HepG2 (cell line): ENCODE results near the gene FZD4. TPM values are rescaled to one million over a fixed set of nuclear protein-coding genes. Genes with fewer than 3 reads are reported as not detected.

ENCODE experiments used
- ARNT2 ChIP-seq: sonication (generic); formaldehyde crosslinking; IDR thresholded peaks from 2 replicates; pipeline ENCODE4 v1.8.0; 2022; ENCODE audit warnings: mild to moderate bottlenecking, low read depth, missing genetic modification reagents, moderate library complexity
- EED ChIP-seq: sonication (generic); formaldehyde crosslinking; IDR thresholded peaks from 2 replicates; pipeline ENCODE4 v1.5.0; 2020; ENCODE audit warnings: mild to moderate bottlenecking, missing genetic modification reagents
- HOXA3 ChIP-seq: sonication (generic); formaldehyde crosslinking; IDR thresholded peaks from 2 replicates; pipeline ENCODE4 v1.5.0; 2020; ENCODE audit warnings: missing genetic modification reagents
- IRX3 ChIP-seq: sonication (generic); formaldehyde crosslinking; IDR thresholded peaks from 2 replicates; pipeline ENCODE4 v1.8.1; 2023; ENCODE audit warnings: mild to moderate bottlenecking, low read depth, missing genetic modification reagents, borderline replicate concordance
- MBNL3 ChIP-seq: fragments of 250-450 bp; sonication (Bioruptor Pico); conservative IDR thresholded peaks from 2 replicates; pipeline ENCODE4 v1.8.0; 2022; ENCODE audit warnings: mild to moderate bottlenecking, inconsistent platforms
- NR2F2 ChIP-seq: IDR thresholded peaks from 2 replicates; pipeline ENCODE4 v1.6.1; 2012; ENCODE audit warnings: low read depth, inconsistent platforms, borderline replicate concordance
- ONECUT2 ChIP-seq: sonication (generic); formaldehyde crosslinking; IDR thresholded peaks from 2 replicates; pipeline ENCODE4 v1.4.0; 2020; ENCODE audit warnings: missing genetic modification reagents
- PHB2 ChIP-seq: fragments of 450-650 bp; IDR thresholded peaks from 2 replicates; pipeline ENCODE4 v1.6.1; 2018; ENCODE audit not compliant: partially characterized antibody
- RAD51 ChIP-seq: fragments of 450-650 bp; IDR thresholded peaks from 2 replicates; pipeline ENCODE4 v1.6.1; 2016; ENCODE audit warnings: borderline replicate concordance
- SMYD3 ChIP-seq: sonication (generic); formaldehyde crosslinking; IDR thresholded peaks from 2 replicates; pipeline ENCODE4 v1.8.1; 2023; ENCODE audit warnings: mild to moderate bottlenecking, missing genetic modification reagents
- SNRNP70 ChIP-seq: fragments of 200-400 bp; formaldehyde crosslinking; IDR thresholded peaks from 2 replicates; pipeline ENCODE4 v1.6.1; 2017; ENCODE audit warnings: mild to moderate bottlenecking, low read depth, low read length, moderate library complexity
- TFE3 ChIP-seq: IDR thresholded peaks from 2 replicates; pipeline ENCODE4 v1.6.1; 2016
- USF2 ChIP-seq, 2 experiments: sonication (generic) in 1 of 2; formaldehyde crosslinking in 1 of 2; IDR thresholded peaks; 2 replicates each; pipeline versions ENCODE4 v1.5.1 to v1.6.1; 2011 to 2020; ENCODE audit warnings: borderline replicate concordance in 1 of 2, low read depth in 1 of 2, low read length in 1 of 2, mild to moderate bottlenecking in 1 of 2, missing genetic modification reagents in 1 of 2, moderate library complexity in 1 of 2
- XBP1 ChIP-seq: sonication (generic); formaldehyde crosslinking; IDR thresholded peaks from 2 replicates; pipeline ENCODE4 v1.5.0; 2020; ENCODE audit warnings: missing genetic modification reagents
- ZMYM4 ChIP-seq: sonication (generic); formaldehyde crosslinking; IDR thresholded peaks from 2 replicates; pipeline ENCODE4 v1.8.1; 2023; ENCODE audit warnings: mild to moderate bottlenecking, missing genetic modification reagents
- ZNF136 ChIP-seq: sonication (generic); formaldehyde crosslinking; IDR thresholded peaks from 2 replicates; pipeline ENCODE4 v1.8.1; 2022; ENCODE audit warnings: low read depth, mild to moderate bottlenecking, moderate library complexity, missing genetic modification reagents
- ZNF30 ChIP-seq: sonication (generic); formaldehyde crosslinking; IDR thresholded peaks from 2 replicates; pipeline ENCODE4 v1.5.0; 2020; ENCODE audit warnings: mild to moderate bottlenecking, missing genetic modification reagents
- ZNF446 ChIP-seq: sonication (generic); formaldehyde crosslinking; IDR thresholded peaks from 2 replicates; pipeline ENCODE4 v1.5.0; 2020; ENCODE audit warnings: mild to moderate bottlenecking, missing genetic modification reagents
- ZNF547 ChIP-seq: sonication (generic); formaldehyde crosslinking; IDR thresholded peaks from 2 replicates; pipeline ENCODE4 v1.5.1; 2020; ENCODE audit warnings: mild to moderate bottlenecking, missing genetic modification reagents
- ZNF772 ChIP-seq: sonication (generic); formaldehyde crosslinking; IDR thresholded peaks from 2 replicates; pipeline ENCODE4 v1.5.0; 2020; ENCODE audit warnings: mild to moderate bottlenecking, missing genetic modification reagents
- polyA plus RNA-seq, 8 experiments: library from polyadenylated mRNA; depleted of rRNA in 3 of 8; stranded (reverse) in 7 of 8; unstranded in 1 of 8; fragments of >200 nt; fragmentation: Illumina TruSeq in 4 of 8; extraction: Trizol in 4 of 8; gene quantifications; 2 replicates each; pipeline versions ENCODE4 v1.2.1 to v1.2.3, GENCODE V29; 2011 to 2016; ENCODE audit warnings: low read depth in 4 of 8, missing spikeins in 1 of 8, mixed read lengths in 1 of 8; ENCODE audit not compliant: insufficient read depth in 1 of 8
- total RNA-seq, 5 experiments: library from RNA; depleted of rRNA; stranded (reverse); fragments of >200 nt; fragmentation: Illumina TruSeq; extraction: Trizol; gene quantifications; 2 replicates each; pipeline ENCODE4 v1.2.3, GENCODE V29; 2016; ENCODE audit warnings: low read depth in 1 of 5
- TF ChIP-seq, protein P1 (sequence below): sonication (generic); formaldehyde crosslinking; IDR thresholded peaks from 2 replicates; pipeline ENCODE4 v1.9.0; 2021; ENCODE audit warnings: missing genetic modification reagents, borderline replicate concordance
- TF ChIP-seq, protein P2 (sequence below): IDR thresholded peaks from 2 replicates; pipeline ENCODE4 v1.6.1; 2016; ENCODE audit warnings: missing compliant biosample characterization, missing genetic modification reagents, borderline replicate concordance

Gene FZD4
- total and polyA plus RNA-seq, 2 of the 13 experiments (the other 11 are each of a cell fraction or from before 2014, with no cell fraction given), result 46.5 to 70.4 TPM

GRCh38 chr11:86954269-86955110, 705 bp downstream of the FZD4 start (continued):
- TF ChIP-seq USF2 (IDR thresholded peaks at IDR 0.05; ENCODE audit: low read depth, low read length) (no peak), USF2 (CRISPR knock-in tag; IDR thresholded peaks at IDR 0.05; ENCODE audit: borderline replicate concordance) (no peak), IRX3 (0 out of 2 replicates have a peak, but pooled peaks have one; percentile 35), ZMYM4 (CRISPR knock-in tag) (no peak), MBNL3 (no peak), ONECUT2 (no peak; the same call in 1 of the 2 replicates), ARNT2 (CRISPR knock-in tag) (no peak; the same call in 1 of the 2 replicates), ZNF547 (CRISPR knock-in tag) (no peak), ZNF772 (no peak), RAD51 (no peak), ZNF30 (CRISPR knock-in tag) (0 out of 2 replicates have a peak, but pooled peaks have one; percentile 36), EED (CRISPR knock-in tag) (peak; percentile 35; the same call in 1 of the 2 replicates), XBP1 (CRISPR knock-in tag) (0 out of 2 replicates have a peak, but pooled peaks have one; percentile 23), ZNF136 (CRISPR knock-in tag) (no peak), ZNF446 (CRISPR knock-in tag) (no peak), PHB2 (no peak), HOXA3 (peak; percentile 29; the same call in 1 of the 2 replicates), TFE3 (CRISPR knock-in tag) (no peak), SNRNP70 (no peak), SMYD3 (CRISPR knock-in tag) (no peak), NR2F2 (no peak)
- TF ChIP-seq, protein P1, sequence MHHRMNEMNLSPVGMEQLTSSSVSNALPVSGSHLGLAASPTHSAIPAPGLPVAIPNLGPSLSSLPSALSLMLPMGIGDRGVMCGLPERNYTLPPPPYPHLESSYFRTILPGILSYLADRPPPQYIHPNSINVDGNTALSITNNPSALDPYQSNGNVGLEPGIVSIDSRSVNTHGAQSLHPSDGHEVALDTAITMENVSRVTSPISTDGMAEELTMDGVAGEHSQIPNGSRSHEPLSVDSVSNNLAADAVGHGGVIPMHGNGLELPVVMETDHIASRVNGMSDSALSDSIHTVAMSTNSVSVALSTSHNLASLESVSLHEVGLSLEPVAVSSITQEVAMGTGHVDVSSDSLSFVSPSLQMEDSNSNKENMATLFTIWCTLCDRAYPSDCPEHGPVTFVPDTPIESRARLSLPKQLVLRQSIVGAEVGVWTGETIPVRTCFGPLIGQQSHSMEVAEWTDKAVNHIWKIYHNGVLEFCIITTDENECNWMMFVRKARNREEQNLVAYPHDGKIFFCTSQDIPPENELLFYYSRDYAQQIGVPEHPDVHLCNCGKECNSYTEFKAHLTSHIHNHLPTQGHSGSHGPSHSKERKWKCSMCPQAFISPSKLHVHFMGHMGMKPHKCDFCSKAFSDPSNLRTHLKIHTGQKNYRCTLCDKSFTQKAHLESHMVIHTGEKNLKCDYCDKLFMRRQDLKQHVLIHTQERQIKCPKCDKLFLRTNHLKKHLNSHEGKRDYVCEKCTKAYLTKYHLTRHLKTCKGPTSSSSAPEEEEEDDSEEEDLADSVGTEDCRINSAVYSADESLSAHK, result no peak
- TF ChIP-seq, protein P2, sequence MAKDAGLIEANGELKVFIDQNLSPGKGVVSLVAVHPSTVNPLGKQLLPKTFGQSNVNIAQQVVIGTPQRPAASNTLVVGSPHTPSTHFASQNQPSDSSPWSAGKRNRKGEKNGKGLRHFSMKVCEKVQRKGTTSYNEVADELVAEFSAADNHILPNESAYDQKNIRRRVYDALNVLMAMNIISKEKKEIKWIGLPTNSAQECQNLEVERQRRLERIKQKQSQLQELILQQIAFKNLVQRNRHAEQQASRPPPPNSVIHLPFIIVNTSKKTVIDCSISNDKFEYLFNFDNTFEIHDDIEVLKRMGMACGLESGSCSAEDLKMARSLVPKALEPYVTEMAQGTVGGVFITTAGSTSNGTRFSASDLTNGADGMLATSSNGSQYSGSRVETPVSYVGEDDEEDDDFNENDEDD, result no peak; the same call in 1 of the 2 replicates
